Activated T-cell treated with anti-CD3 and anti-CD28 coated beads, Interleukin-2, amount 50 U/mL, for 72 hours (primary cell): ENCODE measurements around the gene SLC13A5. TPM values are rescaled to one million over a fixed set of nuclear protein-coding genes. Genes with fewer than 3 reads are reported as not detected.
"Not testable (repeated sequence)": the region's sequence is repeated elsewhere in the genome, so short reads cannot be mapped to it uniquely, and the experiment has no call there.

Experiments
- ATAC-seq, 2 donors: fragments of 150-1000 bp; cut with Tn5 transposase; replicated peaks in 1 of 2; 2 replicates each; pipeline ENCODE4 v1.10.0; 2021; ENCODE audit warnings: moderate library complexity in 2 of 2, mild to moderate bottlenecking in 1 of 2
- DNase-seq, 2 donors: peaks; one replicate each; pipeline ENCODE4 v3.0.0; 2021 to 2022; ENCODE audit warnings: mixed read lengths in 1 of 2
- H3K27ac Mint-ChIP-seq: one replicate; pipeline ENCODE4 v1.8.0; 2022; ENCODE audit warnings: mild to moderate bottlenecking, moderate library complexity, mixed read lengths
- H3K27me3 Mint-ChIP-seq: one replicate; pipeline ENCODE4 v1.8.0; 2022; ENCODE audit warnings: low read depth, mixed read lengths
- H3K36me3 Mint-ChIP-seq, 2 donors: one replicate each; pipeline ENCODE4 v1.8.0; 2022; ENCODE audit warnings: mixed read lengths in 2 of 2, mild to moderate bottlenecking in 1 of 2; ENCODE audit not compliant: insufficient read depth in 2 of 2
- H3K4me1 Mint-ChIP-seq: one replicate; pipeline ENCODE4 v1.8.0; 2022; ENCODE audit warnings: low read depth, mixed read lengths
- H3K4me3 Mint-ChIP-seq, 2 donors: one replicate each; pipeline ENCODE4 v1.8.0; 2022; ENCODE audit warnings: mild to moderate bottlenecking in 2 of 2, mixed read lengths in 2 of 2, moderate library complexity in 2 of 2
- H3K9me3 Mint-ChIP-seq, 2 donors: one replicate each; pipeline ENCODE4 v1.8.0; 2022; ENCODE audit warnings: mixed read lengths in 2 of 2
- total RNA-seq, 2 donors: library from RNA; stranded (reverse); gene quantifications; one replicate each; pipeline ENCODE4 v1.2.3, GENCODE V29; 2022

SLC13A5 gene
- under 1 TPM in 1 of 2 donors, not detected in 1; 0.22 TPM for total RNA-seq

DNA sequence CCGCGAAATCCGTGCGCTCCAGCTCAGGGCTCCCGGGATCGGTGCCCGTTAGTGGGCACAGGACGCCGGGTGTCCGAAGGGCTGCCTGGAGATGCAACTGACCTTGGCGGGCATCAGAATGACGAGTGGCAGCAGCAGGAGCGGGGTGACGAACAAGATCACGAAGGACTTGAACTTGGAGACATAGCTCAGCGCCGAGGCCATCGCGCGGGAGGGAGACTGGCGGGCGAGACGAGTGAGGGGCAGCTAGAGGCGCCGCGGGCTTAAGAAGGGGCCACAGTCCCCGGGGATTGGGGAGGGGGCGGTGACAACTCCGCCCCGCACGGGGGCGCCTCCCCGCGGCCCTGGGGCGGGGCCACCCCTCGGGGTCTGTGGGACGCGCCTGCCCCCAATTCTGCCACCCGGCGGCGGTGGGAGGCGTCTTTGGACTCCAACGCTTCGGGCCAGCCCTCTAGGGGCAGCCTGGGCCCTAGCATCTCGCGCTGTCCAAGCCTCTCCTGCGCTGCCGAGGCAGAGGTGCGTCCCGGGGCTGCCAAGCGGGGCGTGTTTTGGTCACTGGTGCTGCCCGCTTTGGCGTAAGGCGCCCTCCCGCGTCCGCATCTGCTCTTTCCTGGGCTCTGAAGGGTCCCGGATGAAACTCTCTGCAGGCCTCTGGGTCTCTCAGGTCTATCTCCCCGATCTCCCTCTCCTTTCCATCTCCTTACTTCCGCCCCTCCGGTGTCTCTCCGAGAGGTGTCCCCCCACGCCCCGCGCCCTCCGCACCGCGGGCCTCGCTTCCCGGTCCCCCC, at the start of gene SLC13A5:
Gene SLC13A5, minus strand, starts transcription at position 240 of the 788 bp plus-strand sequence. Its CDS starts 36 bp downstream, at position 204.
- peaks cover 14% of the 10 kb centered on the region for H3K4me1 Mint-ChIP-seq
- ATAC-seq (peak; percentile 64 to 84), DNase-seq (peak; percentile 25 to 43)
- peak within 1 kb of the TSS; percentile 68 to 81 for H3K4me3 Mint-ChIP-seq
- no peak within 1 kb of the TSS for H3K27ac Mint-ChIP-seq
- peaks cover 74% of the 10 kb centered on the region for H3K27me3 Mint-ChIP-seq
- peaks cover 4 to 5% of the 10 kb centered on the region in 2 donors for H3K36me3 Mint-ChIP-seq
- H3K9me3 Mint-ChIP-seq: peaks cover 0 to 3% of the 10 kb centered on the region in 2 donors

DNA sequence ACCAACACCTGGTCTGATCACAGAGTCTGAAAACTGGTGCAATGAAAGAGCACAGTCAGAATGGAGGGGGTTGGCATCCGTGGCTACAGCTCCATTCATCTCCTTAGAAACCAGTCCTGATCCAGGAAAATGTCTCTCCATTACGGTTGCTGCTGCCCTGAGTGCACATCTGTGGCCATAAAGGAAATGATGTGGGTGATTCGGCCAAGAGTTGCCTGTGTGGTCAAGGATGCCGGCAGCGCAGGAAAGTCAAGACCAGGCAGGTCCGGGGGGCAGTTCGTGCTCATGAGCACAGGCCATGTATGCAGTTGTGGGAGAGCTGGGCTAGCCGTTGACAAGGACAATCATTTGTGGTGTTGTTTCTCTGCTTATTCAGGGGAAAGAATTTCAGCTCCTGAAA, 48.6 kb upstream of the SLC13A5 start:
- Mint-ChIP-seq H3K9me3 (peaks cover 9 to 11% of the 10 kb centered on the region in 2 donors), H3K27me3 (no peaks in the 10 kb centered on the region), H3K4me1 (peaks cover 15% of the 10 kb centered on the region), H3K4me3 (no peak overlapping the region), H3K27ac (no peak overlapping the region), H3K36me3 (peaks cover 15 to 26% of the 10 kb centered on the region in 2 donors)
- DNase-seq: no peak
- ATAC-seq: no peak

DNA sequence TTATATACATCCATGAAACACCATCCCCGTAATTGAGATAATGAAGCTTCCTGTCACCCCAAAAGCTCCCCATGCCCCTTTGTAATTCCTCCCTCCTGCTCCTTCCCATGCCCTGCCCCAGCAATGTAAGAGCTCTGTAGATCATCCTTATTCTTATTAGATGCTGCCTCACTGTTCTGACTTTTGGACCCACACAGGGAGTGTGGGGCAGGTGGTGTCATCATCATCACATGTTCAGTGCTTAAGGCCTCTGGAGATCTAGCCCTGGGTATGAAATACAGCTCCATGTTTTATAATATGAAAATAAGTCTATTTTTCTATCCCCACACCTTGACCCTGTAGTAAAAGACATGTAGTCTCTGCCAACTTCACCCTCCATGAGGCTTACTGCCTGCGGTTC, 44.6 kb upstream of the SLC13A5 start:
- no peaks in the 10 kb centered on the region for H3K27me3 Mint-ChIP-seq
- H3K4me3 Mint-ChIP-seq: peak overlapping the region; percentile 48 to 55
- no peaks in the 10 kb centered on the region for H3K9me3 Mint-ChIP-seq
- peak overlapping the region; percentile 34 for H3K27ac Mint-ChIP-seq
- no peak for ATAC-seq
- H3K4me1 Mint-ChIP-seq: peaks cover 50% of the 10 kb centered on the region
- peaks cover 5% of the 10 kb centered on the region in 2 donors for H3K36me3 Mint-ChIP-seq
- DNase-seq: no peak

DNA sequence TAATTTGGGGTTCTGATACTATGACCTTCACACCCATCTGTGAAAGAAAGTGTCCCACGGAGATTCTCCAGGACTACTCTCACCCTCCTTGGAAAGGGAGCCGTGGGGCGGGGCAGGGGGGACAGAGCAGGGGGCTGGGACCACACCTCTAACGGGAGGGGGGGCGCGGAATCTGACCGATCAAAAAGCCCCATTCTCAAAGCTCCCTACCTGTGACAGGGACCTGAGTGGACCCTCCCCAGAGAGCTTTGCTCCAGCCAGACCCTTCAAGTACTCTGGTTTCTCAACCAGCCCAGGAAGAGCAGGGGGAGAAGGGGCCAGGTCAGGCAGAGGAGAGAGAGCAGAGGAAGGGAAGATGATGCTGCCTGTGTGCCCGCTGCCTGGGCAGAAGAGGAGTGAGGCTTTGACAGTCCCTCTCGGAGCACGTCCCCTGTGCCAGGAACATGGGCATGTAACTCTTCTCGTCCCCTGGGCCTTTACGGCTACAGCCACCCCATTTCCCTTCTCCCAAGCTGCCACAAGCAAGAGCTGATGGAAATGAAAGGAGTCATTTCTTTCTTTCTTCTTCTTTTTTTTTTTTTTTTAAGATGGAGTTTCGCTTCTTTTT, 43.4 kb upstream of the SLC13A5 start:
- Mint-ChIP-seq H3K9me3 (no peaks in the 10 kb centered on the region), H3K36me3 (peaks cover 5% of the 10 kb centered on the region in 2 donors), H3K27me3 (no peaks in the 10 kb centered on the region), H3K4me3 (peak overlapping the region; percentile 85 to 88), H3K27ac (peak overlapping the region; percentile 77), H3K4me1 (peaks cover 60% of the 10 kb centered on the region)
- peak in 1 of 2 donors; percentile 24 for DNase-seq
- peak; percentile 28 to 29 for ATAC-seq

GRCh38 chr17:6755731-6756184, 42.6 kb upstream of the SLC13A5 start, which contains the start of gene XAF1:
Gene XAF1, plus strand, starts transcription at chr17:6756046. Its CDS starts 33 bp downstream, at chr17:6756079.
- Mint-ChIP-seq H3K4me3 (peak within 1 kb of the TSS; percentile 85 to 88), H3K4me1 (peaks cover 60% of the 10 kb centered on the region), H3K27me3 (no peaks in the 10 kb centered on the region), H3K9me3 (no peaks in the 10 kb centered on the region), H3K27ac (peak within 1 kb of the TSS; percentile 77), H3K36me3 (peaks cover 4 to 5% of the 10 kb centered on the region in 2 donors)
- ATAC-seq (peak; percentile 55 to 64), DNase-seq (peak; percentile 38 to 47)

- ATAC-seq: no peak
- peak overlapping the region; percentile 85 to 88 for H3K4me3 Mint-ChIP-seq
- peaks cover 60% of the 10 kb centered on the region for H3K4me1 Mint-ChIP-seq
- DNase-seq: no peak
- peaks cover 4 to 5% of the 10 kb centered on the region in 2 donors for H3K36me3 Mint-ChIP-seq
- no peaks in the 10 kb centered on the region for H3K9me3 Mint-ChIP-seq
- H3K27me3 Mint-ChIP-seq: no peaks in the 10 kb centered on the region
- peak overlapping the region; percentile 49 for H3K27ac Mint-ChIP-seq
These were observed 42.1 kb upstream of the SLC13A5 start for GRCh38 chr17:6755281-6755680.

GRCh38 chr17:6753546-6753945, 40.4 kb upstream of the SLC13A5 start:
- H3K36me3 Mint-ChIP-seq: peaks cover 4 to 5% of the 10 kb centered on the region in 2 donors
- no peaks in the 10 kb centered on the region for H3K27me3 Mint-ChIP-seq
- peaks cover 60% of the 10 kb centered on the region for H3K4me1 Mint-ChIP-seq
- peak overlapping the region; percentile 38 to 54 for H3K4me3 Mint-ChIP-seq
- no peak for ATAC-seq
- H3K9me3 Mint-ChIP-seq: no peaks in the 10 kb centered on the region
- H3K27ac Mint-ChIP-seq: no peak overlapping the region
- no peak for DNase-seq

- H3K4me1 Mint-ChIP-seq: peaks cover 58% of the 10 kb centered on the region
- peak; percentile 39 to 62 for DNase-seq
- ATAC-seq: peak; percentile 44 to 58
- H3K27me3 Mint-ChIP-seq: no peaks in the 10 kb centered on the region
- no peaks in the 10 kb centered on the region for H3K9me3 Mint-ChIP-seq
- peaks cover 1 to 2% of the 10 kb centered on the region in 2 donors for H3K36me3 Mint-ChIP-seq
- H3K4me3 Mint-ChIP-seq: peak overlapping the region; percentile 38 to 59
- peak overlapping the region; percentile 93 for H3K27ac Mint-ChIP-seq
These were observed 39.9 kb upstream of the SLC13A5 start for GRCh38 chr17:6753006-6753445.

DNA sequence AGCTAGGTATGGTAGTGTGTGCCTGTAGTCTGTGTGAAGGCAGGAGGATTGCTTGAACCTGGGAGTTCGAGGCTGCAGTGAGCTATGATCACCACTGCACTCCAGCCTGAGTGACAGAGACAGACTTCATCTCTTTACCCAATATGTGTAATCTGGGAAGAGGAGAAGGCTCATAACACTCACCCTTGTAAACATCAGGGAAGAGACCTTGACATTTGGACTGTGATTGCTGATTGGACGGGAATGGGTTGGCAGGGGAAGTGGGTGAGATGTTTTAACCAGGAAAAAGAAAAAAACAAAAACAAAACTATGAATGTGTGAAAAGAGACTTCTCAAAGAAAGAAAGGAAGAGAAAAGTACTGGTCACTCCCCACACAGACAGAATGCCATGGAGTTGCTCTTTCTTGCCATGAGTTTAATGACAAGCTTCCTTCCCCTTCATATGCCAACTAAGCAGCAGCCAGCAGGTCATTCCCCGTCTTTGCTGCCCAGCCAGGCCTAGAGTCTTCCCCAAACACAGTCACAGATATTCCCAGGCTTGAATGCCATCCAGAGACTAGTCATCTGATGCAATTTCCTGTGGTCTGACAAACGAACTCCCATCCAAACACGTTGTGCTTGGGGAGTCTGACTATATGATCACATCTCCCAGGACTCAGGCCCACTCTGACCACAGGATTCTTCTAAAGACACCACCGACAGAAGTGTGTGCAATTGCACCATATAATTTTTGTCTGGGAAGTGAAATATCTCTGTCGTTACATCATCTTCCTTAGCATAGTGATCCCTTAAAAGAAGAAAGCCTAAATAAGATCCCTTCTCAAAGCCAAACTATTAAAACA, 39.1 kb upstream of the SLC13A5 start:
- Mint-ChIP-seq H3K27me3 (no peaks in the 10 kb centered on the region), H3K27ac (peak overlapping the region; percentile 93), H3K4me1 (peaks cover 50% of the 10 kb centered on the region), H3K36me3 (peaks cover 0 to 2% of the 10 kb centered on the region in 2 donors), H3K9me3 (no peaks in the 10 kb centered on the region), H3K4me3 (peak overlapping the region in 1 of 2 donors; percentile 59)
- DNase-seq (no peak), ATAC-seq (no peak)

- DNase-seq: no peak
- peaks cover 26% of the 10 kb centered on the region for H3K4me1 Mint-ChIP-seq
- no peak for ATAC-seq
- no peak overlapping the region for H3K27ac Mint-ChIP-seq
- H3K27me3 Mint-ChIP-seq: no peaks in the 10 kb centered on the region
- no peaks in the 10 kb centered on the region for H3K9me3 Mint-ChIP-seq
- no peaks in the 10 kb centered on the region for H3K36me3 Mint-ChIP-seq
- H3K4me3 Mint-ChIP-seq: no peak overlapping the region
These were observed 36.4 kb upstream of the SLC13A5 start for GRCh38 chr17:6749519-6749918.

GRCh38 chr17:6748617-6749016, 35.4 kb upstream of the SLC13A5 start:
- Mint-ChIP-seq H3K4me3 (no peak overlapping the region), H3K36me3 (no peaks in the 10 kb centered on the region), H3K27ac (no peak overlapping the region), H3K27me3 (peaks cover 8% of the 10 kb centered on the region), H3K9me3 (no peaks in the 10 kb centered on the region), H3K4me1 (peaks cover 19% of the 10 kb centered on the region)
- DNase-seq: no peak
- no peak for ATAC-seq

DNA sequence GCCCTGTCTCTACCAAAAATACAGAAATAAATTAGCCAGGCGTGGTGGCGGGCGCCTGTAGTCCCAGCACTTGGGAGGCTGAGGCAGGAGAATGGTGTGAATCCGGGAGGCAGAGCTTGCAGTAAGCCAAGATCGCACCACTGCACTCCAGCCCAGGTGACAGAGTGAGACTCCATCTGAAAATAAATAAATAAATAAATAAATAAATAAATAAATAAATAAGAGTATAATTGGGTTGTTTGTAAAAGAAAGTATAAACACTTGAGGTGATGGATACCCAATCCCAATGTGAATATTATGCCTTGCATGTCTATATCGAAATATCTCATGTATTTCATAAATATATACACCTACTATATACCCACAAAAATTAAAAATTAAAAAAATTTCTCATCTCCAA, 33.5 kb upstream of the SLC13A5 start:
- peaks cover 16% of the 10 kb centered on the region for H3K27me3 Mint-ChIP-seq
- not testable (repeated sequence) for H3K36me3 Mint-ChIP-seq, H3K9me3 Mint-ChIP-seq

More for the DNA sequence above, 33.5 kb upstream of the SLC13A5 start:
- H3K27ac Mint-ChIP-seq, H3K4me3 Mint-ChIP-seq, H3K4me1 Mint-ChIP-seq, ATAC-seq, DNase-seq: not testable (repeated sequence)
